NB4 (cell line): ENCODE measurements around the gene CYP20A1.
"Not testable (repeated sequence)": the region's sequence is repeated elsewhere in the genome, so short reads cannot be mapped to it uniquely, and the experiment has no call there.

Experiments used
- POLR2A ChIP-seq: IDR thresholded peaks from 2 replicates; pipeline ENCODE4 v1.6.1; 2011; ENCODE audit warnings: mild to moderate bottlenecking; ENCODE audit not compliant: insufficient read length; ENCODE audit errors: extremely low read depth
- TF ChIP-seq, protein P1 (sequence below): IDR thresholded peaks from 2 replicates; pipeline ENCODE4 v1.6.1; 2011; ENCODE audit warnings: low read depth, low read length
- TF ChIP-seq, protein P2 (sequence below): IDR thresholded peaks from one replicate; pipeline ENCODE4 v1.5.1; 2012; ENCODE audit warnings: low read depth, low read length

DNA sequence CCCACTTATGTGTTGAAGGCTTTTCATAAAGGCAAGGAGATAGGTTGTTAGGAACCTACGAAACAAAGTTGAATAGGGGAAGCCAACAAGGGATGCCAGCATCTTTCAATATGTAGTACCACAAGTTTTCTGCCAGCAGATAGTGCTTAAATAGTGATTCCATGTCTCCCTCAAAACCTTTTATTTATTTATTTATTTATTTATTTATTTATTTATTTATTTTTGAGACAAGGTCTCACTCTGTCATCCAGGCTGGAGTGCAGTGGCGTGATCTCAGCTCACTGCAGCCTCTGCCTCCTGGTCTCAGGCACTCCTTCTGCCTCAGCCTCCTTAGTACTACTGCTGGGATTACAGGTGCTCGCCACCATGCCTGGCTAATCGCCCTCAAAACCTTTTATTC, 103.6 kb downstream of the CYP20A1 start:
- TF ChIP-seq, protein P1, sequence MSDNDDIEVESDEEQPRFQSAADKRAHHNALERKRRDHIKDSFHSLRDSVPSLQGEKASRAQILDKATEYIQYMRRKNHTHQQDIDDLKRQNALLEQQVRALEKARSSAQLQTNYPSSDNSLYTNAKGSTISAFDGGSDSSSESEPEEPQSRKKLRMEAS, result not testable (repeated sequence)
- TF ChIP-seq, protein P2, sequence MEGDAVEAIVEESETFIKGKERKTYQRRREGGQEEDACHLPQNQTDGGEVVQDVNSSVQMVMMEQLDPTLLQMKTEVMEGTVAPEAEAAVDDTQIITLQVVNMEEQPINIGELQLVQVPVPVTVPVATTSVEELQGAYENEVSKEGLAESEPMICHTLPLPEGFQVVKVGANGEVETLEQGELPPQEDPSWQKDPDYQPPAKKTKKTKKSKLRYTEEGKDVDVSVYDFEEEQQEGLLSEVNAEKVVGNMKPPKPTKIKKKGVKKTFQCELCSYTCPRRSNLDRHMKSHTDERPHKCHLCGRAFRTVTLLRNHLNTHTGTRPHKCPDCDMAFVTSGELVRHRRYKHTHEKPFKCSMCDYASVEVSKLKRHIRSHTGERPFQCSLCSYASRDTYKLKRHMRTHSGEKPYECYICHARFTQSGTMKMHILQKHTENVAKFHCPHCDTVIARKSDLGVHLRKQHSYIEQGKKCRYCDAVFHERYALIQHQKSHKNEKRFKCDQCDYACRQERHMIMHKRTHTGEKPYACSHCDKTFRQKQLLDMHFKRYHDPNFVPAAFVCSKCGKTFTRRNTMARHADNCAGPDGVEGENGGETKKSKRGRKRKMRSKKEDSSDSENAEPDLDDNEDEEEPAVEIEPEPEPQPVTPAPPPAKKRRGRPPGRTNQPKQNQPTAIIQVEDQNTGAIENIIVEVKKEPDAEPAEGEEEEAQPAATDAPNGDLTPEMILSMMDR, result not testable (repeated sequence)
- not testable (repeated sequence) for TF ChIP-seq POLR2A
